Astrocyte of the cerebellum (primary cell): ENCODE data around the gene AGMO.

Experiments
- DNase-seq: peaks from one replicate; pipeline ENCODE4 v3.0.0-alpha.2; 2011; ENCODE audit warnings: low read depth
- H3K4me3 ChIP-seq: 2 replicates; pipeline ENCODE4 v1.5.1; 2011; ENCODE audit warnings: mild to moderate bottlenecking, low read depth, low read length, moderate library complexity
- CTCF ChIP-seq: IDR thresholded peaks from 2 replicates; pipeline ENCODE4 v1.5.1; 2012; ENCODE audit warnings: low read length, low read depth, moderate library complexity, mild to moderate bottlenecking; ENCODE audit errors: missing control alignments
- in situ Hi-C: cut with HindIII; loops from 2 replicates; pipeline ENCODE4 v1.10.0; 2017; ENCODE audit warnings: low sequenced_read_pairs

Gene AGMO

GRCh38 chr7:15584575-15584974, 22.8 kb upstream of the AGMO start:
- no peak for DNase-seq
- H3K4me3 ChIP-seq: no peak overlapping the region
- in situ Hi-C loops: no loop called here
- TF ChIP-seq CTCF: no peak

- in situ Hi-C loops: no loop called here
- no peak for TF ChIP-seq CTCF
- DNase-seq: no peak
- no peak overlapping the region for H3K4me3 ChIP-seq
Measured at GRCh38 chr7:15582773-15583172, 21.0 kb upstream of the AGMO start.

- TF ChIP-seq CTCF: no peak
- DNase-seq: no peak
- in situ Hi-C loops: no loop called here
- no peak overlapping the region for H3K4me3 ChIP-seq
Measured at GRCh38 chr7:15581352-15581951, 19.6 kb upstream of the AGMO start.

GRCh38 chr7:15580604-15581351, 19.0 kb upstream of the AGMO start:
- in situ Hi-C loops: no loop called here
- TF ChIP-seq CTCF: no peak
- no peak overlapping the region for H3K4me3 ChIP-seq
- no peak for DNase-seq

- in situ Hi-C loops: no loop called here
- TF ChIP-seq CTCF: no peak
- no peak for DNase-seq
- H3K4me3 ChIP-seq: no peak overlapping the region
Measured at GRCh38 chr7:15577600-15577999, 15.8 kb upstream of the AGMO start.

GRCh38 chr7:15571301-15571878, 9.6 kb upstream of the AGMO start:
- in situ Hi-C loops: no loop called here
- TF ChIP-seq CTCF: no peak
- no peak overlapping the region for H3K4me3 ChIP-seq
- DNase-seq: no peak
